Cardiac septum (tissue), 1 donor: ENCODE measurements around the gene GAS6. TPM values are rescaled to one million over a fixed set of nuclear protein-coding genes. Genes with fewer than 3 reads are reported as not detected.
A peak's percentile ranks its signal among the peaks of the same experiment; 100 is the strongest.
"Not testable (repeated sequence)": the region's sequence is repeated elsewhere in the genome, so short reads cannot be mapped to it uniquely, and the experiment has no call there.

ENCODE experiments used
- DNase-seq: peaks from one replicate; pipeline ENCODE4 v3.0.0-alpha.2; 2020; ENCODE audit warnings: low spot score
- intact Hi-C: fragments of 100-400 bp; cut with DNase I; formaldehyde crosslinking; loops from one replicate; pipeline ENCODE4 v1.14.0; 2022
- total RNA-seq: library from RNA; stranded (reverse); fragmentation: NEBNext Ultra II Directional; extraction: Animal tissue kit (Norgen Biotek cat#: 25700); gene quantifications from one replicate; pipeline ENCODE4 v1.2.1, GENCODE V29; 2021
- donor health status: DM: no; HTN: no; CAD: no.

GAS6 gene
- total RNA-seq, 1 donor from 2014 or later: 201 TPM

- intact Hi-C loops: loop anchor here (10.0 kb wide), 1 partner anchor 279 kb away; no protein-coding TSS in a partner anchor
- DNase-seq: peak; percentile 67
Measured at GRCh38 chr13:113845723-113846635, 17.9 kb downstream of the GAS6 start.

DNA sequence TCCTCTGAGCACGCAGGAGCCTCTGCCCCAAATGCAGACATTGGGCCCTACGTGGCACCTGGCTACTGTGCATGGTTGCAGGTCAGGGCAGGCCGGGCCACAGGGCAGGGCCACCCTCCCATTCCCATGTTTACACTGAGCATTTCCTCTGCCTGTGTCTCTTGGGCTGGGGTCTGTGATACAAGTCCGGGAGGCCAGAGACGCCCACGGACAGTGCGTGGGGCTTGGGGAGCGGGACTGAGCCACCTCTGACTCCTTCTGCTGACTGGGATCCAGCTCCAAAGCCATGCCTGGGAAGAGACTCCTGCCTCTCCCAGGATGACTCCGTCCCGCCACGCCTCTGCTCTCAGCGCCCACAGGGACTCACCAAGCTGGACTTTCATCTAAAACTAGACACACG is 18.8 kb downstream of the GAS6 start:
- intact Hi-C loops: loop anchor here (10.0 kb wide), 1 partner anchor 280 kb away; no protein-coding TSS in a partner anchor
- peak; percentile 56 for DNase-seq

GRCh38 chr13:113843864-113844556 is 19.9 kb downstream of the GAS6 start:
- DNase-seq: no peak
- intact Hi-C loops: loop anchor here (10.0 kb wide), 1 partner anchor 281 kb away; no protein-coding TSS in a partner anchor

DNA sequence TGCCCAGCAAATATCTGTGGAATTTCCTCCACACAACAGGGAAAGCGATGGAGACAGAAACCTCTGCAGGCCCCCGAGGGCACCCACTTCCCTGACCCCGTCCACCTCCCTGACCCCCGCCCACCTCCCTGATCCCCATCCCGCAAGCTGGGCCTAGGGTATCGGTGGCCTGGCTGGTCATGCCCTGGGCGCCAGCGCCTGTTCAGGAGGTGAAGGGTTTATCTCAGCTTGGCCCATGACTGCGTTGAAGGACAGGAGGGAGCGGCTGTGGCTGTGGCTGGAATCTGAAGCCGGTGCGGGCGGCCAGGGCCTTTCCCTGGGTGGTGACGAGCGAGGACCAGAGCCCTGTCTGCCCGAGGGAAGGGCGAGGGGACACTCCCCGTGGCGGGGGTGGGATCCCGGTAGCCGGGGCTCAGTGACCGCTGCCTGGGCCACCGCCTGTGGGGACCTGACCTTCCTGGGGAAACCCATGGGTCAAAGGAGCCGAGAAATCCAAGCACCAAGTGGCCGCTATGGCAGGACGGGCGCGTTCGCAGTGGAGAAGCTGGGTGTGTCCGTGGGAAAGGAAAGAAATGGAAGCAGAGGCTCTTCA is 20.7 kb downstream of the GAS6 start:
- intact Hi-C loops: loop anchor here (10.0 kb wide), 1 partner anchor 282 kb away; no protein-coding TSS in a partner anchor
- no peak for DNase-seq

GRCh38 chr13:113842336-113843062 is 21.4 kb downstream of the GAS6 start:
- intact Hi-C loops: loop anchor here (10.0 kb wide), 1 partner anchor 282 kb away; no protein-coding TSS in a partner anchor
- no peak for DNase-seq

GRCh38 chr13:113841353-113841650 is 22.6 kb downstream of the GAS6 start:
- intact Hi-C loops: loop anchor here (2.0 to 10.0 kb wide), 2 partner anchors 21 to 283 kb away; no protein-coding TSS in a partner anchor
- DNase-seq: no peak

GRCh38 chr13:113840541-113841352 is 23.1 kb downstream of the GAS6 start:
- no peak for DNase-seq
- intact Hi-C loops: loop anchor here (2.0 to 10.0 kb wide), 2 partner anchors 22 to 284 kb away; no protein-coding TSS in a partner anchor

- no peak for DNase-seq
- intact Hi-C loops: loop anchor here (2.0 to 10.0 kb wide), 2 partner anchors 23 to 285 kb away; no protein-coding TSS in a partner anchor
Measured at GRCh38 chr13:113839536-113840204, 24.2 kb downstream of the GAS6 start.

DNA sequence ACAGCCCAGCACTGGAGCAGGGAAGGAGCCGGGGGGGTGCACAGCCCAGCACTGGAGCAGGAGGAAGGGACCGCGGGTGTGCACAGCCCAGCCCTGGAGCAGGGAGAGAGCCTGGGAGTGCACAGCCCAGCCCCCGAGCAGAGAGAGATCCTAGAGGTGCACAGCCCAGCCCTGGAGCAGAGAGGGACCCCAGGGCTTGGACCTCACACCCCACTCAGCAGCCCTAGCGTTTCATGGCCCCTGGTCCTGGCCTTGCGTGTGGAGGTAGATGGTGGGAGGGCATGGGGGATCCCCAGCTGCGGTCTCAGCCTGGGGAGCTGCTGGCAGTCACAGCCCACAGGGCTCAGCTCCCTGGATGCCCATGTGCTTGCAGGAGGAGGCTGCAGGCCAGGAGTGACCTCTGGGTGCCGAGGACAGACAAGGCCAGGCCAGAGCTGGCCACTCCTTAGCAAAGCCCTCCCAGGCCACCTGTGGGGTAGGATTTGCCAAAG is 25.1 kb downstream of the GAS6 start:
- intact Hi-C loops: no loop called here

GRCh38 chr13:113837560-113838355 is 26.1 kb downstream of the GAS6 start:
- intact Hi-C loops: loop anchor here (1.0 kb wide), 1 partner anchor 16 kb away; no protein-coding TSS in a partner anchor

More for the DNA sequence above, 25.1 kb downstream of the GAS6 start:
- DNase-seq: no peak

GRCh38 chr13:113836768-113837559 is 26.9 kb downstream of the GAS6 start:
- intact Hi-C loops: loop anchor here (1.0 kb wide), 1 partner anchor 16 kb away; no protein-coding TSS in a partner anchor
- no peak for DNase-seq

More at GRCh38 chr13:113837560-113838355, 26.1 kb downstream of the GAS6 start:
- DNase-seq: peak; percentile 94

DNA sequence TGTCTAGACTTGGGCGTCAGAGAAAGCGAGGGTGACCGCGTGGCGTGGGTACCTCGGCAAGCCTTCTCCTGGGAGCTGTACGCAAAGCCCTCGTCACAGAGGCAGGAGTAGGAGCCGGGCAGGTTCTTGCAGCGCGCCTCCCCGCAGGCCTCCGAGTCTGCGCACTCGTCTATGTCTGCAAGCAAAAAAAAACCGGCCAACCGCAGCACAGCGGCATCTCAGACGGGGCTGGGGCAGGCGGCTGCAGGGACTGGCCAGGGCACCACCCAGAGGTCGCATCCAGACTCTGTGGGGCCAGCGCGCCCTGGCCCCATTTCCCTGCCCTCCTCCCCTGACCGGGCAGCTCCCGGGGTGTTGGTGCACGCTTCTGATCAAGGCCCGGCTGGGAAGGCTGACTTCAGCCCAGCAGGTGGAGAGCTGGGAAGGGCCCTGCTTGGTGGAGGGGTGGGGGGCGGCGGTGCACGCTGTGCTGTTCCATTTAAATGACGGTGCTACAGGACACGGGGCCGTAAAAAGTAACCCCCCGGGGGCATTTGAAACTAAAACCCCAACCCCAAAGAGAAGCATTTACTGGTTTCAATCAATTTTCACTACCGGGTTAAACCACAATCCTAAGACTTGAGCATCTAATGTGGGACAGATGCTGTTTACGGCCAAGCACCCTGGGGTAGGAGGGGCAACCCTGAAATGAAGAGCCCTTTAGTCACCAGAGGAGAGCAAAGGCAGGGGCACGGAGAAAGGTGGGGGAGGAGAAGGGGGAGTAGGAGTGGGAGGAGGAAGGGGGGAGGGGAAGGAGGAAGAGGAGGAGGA is 28.2 kb downstream of the GAS6 start:
- no peak for DNase-seq
- intact Hi-C loops: no loop called here

GRCh38 chr13:113834496-113835200 is 29.2 kb downstream of the GAS6 start:
- DNase-seq: no peak
- intact Hi-C loops: no loop called here

GRCh38 chr13:113834006-113834405 is 29.9 kb downstream of the GAS6 start:
- intact Hi-C loops: not testable (repeated sequence)

More at GRCh38 chr13:113834006-113834405, 29.9 kb downstream of the GAS6 start:
- DNase-seq: not testable (repeated sequence)
